ENCODE results near the gene CHCHD3. TPM values are rescaled to one million over a fixed set of nuclear protein-coding genes. Genes with fewer than 3 reads are reported as not detected.

The CHCHD3 gene
- total and polyA plus RNA-seq, 4 donors = 20.1 to 78.0 (median 46.9) TPM

GRCh38 chr7:132988117-132988516 lies 93.8 kb downstream of the CHCHD3 start:
- no peak for DNase-seq
- no peak for TF ChIP-seq CTCF (IDR thresholded peaks at IDR 0.05; ENCODE audit: control extremely low read depth, extremely low read depth)
- Histone ChIP-seq H3K4me3 (no peak overlapping the region), H3K27ac (ENCODE audit: low read depth in 1 of 2, low read length in 1 of 2) (no peak overlapping the region), H3K9me3 (ENCODE audit: control insufficient read depth in 4 of 4, insufficient read depth in 3 of 4, low read length in 3 of 4) (no peaks in the 10 kb centered on the region), H3K36me3 (ENCODE audit: control insufficient read depth in 4 of 4, insufficient read depth in 4 of 4, low read length in 4 of 4) (no peaks in the 10 kb centered on the region), H3K4me1 (ENCODE audit: control insufficient read depth in 5 of 5, insufficient read depth in 5 of 5, low read length in 5 of 5) (peaks cover 0 to 15% (median 0%) of the 10 kb centered on the region in 5 donors), H3K9ac (ENCODE audit: insufficient read depth in 1 of 2, low read length in 2 of 2) (no peak overlapping the region), H3K27me3 (ENCODE audit: control insufficient read depth in 3 of 3, insufficient read depth in 3 of 3, low read length in 2 of 3) (no peaks in the 10 kb centered on the region)
- 96 to 97% methylated on average over 1 of the region's 1 CpG for WGBS, 2 donors
- ATAC-seq (ENCODE audit: insufficient read depth, low FRiP score) = no peak

GRCh38 chr7:132980402-132980801 lies 101.5 kb downstream of the CHCHD3 start:
- Histone ChIP-seq H3K9ac (ENCODE audit: insufficient read depth in 1 of 2, low read length in 2 of 2) (no peak overlapping the region), H3K36me3 (ENCODE audit: control insufficient read depth in 4 of 4, insufficient read depth in 4 of 4, low read length in 4 of 4) (no peaks in the 10 kb centered on the region), H3K27ac (ENCODE audit: low read depth in 1 of 2, low read length in 1 of 2) (no peak overlapping the region), H3K27me3 (ENCODE audit: control insufficient read depth in 3 of 3, insufficient read depth in 3 of 3, low read length in 2 of 3) (no peaks in the 10 kb centered on the region), H3K9me3 (ENCODE audit: control insufficient read depth in 4 of 4, insufficient read depth in 3 of 4, low read length in 3 of 4) (no peaks in the 10 kb centered on the region), H3K4me1 (ENCODE audit: control insufficient read depth in 5 of 5, insufficient read depth in 5 of 5, low read length in 5 of 5) (peaks cover 0 to 5% (median 0%) of the 10 kb centered on the region in 5 donors), H3K4me3 (no peak overlapping the region)
- TF ChIP-seq CTCF (IDR thresholded peaks at IDR 0.05; ENCODE audit: control extremely low read depth, extremely low read depth) = no peak
- ATAC-seq (ENCODE audit: insufficient read depth, low FRiP score) = no peak
- 93 to 97% methylated on average over 1 of the region's 1 CpG for WGBS, 2 donors
- DNase-seq = no peak

GRCh38 chr7:132979524-132979923 lies 102.4 kb downstream of the CHCHD3 start:
- TF ChIP-seq CTCF (IDR thresholded peaks at IDR 0.05; ENCODE audit: control extremely low read depth, extremely low read depth) = no peak
- DNase-seq (no peak), ATAC-seq (ENCODE audit: insufficient read depth, low FRiP score) (no peak)

GRCh38 chr7:132977234-132977633 lies 104.7 kb downstream of the CHCHD3 start:
- WGBS, 2 donors = 85 to 95% methylated on average over 1 of the region's 1 CpG
- no peak overlapping the region for H3K4me3 ChIP-seq
- H3K4me1 ChIP-seq (ENCODE audit: control insufficient read depth in 5 of 5, insufficient read depth in 5 of 5, low read length in 5 of 5) = peaks cover 0 to 5% (median 0%) of the 10 kb centered on the region in 5 donors
- H3K36me3 ChIP-seq (ENCODE audit: control insufficient read depth in 4 of 4, insufficient read depth in 4 of 4, low read length in 4 of 4) = peaks cover 0 to 9% (median 0%) of the 10 kb centered on the region in 4 donors
- no peaks in the 10 kb centered on the region for H3K9me3 ChIP-seq (ENCODE audit: control insufficient read depth in 4 of 4, insufficient read depth in 3 of 4, low read length in 3 of 4)
- ATAC-seq (ENCODE audit: insufficient read depth, low FRiP score) (no peak), DNase-seq (no peak)
- no peak overlapping the region for H3K9ac ChIP-seq (ENCODE audit: insufficient read depth in 1 of 2, low read length in 2 of 2)
- H3K27ac ChIP-seq (ENCODE audit: low read depth in 1 of 2, low read length in 1 of 2) = no peak overlapping the region
- no peaks in the 10 kb centered on the region for H3K27me3 ChIP-seq (ENCODE audit: control insufficient read depth in 3 of 3, insufficient read depth in 3 of 3, low read length in 2 of 3)
- TF ChIP-seq CTCF (IDR thresholded peaks at IDR 0.05; ENCODE audit: control extremely low read depth, extremely low read depth) = no peak

More at GRCh38 chr7:132979524-132979923, 102.4 kb downstream of the CHCHD3 start:
- Histone ChIP-seq H3K27ac (ENCODE audit: low read depth in 1 of 2, low read length in 1 of 2) (no peak overlapping the region), H3K9me3 (ENCODE audit: control insufficient read depth in 4 of 4, insufficient read depth in 3 of 4, low read length in 3 of 4) (no peaks in the 10 kb centered on the region), H3K9ac (ENCODE audit: insufficient read depth in 1 of 2, low read length in 2 of 2) (no peak overlapping the region), H3K4me3 (no peak overlapping the region), H3K4me1 (ENCODE audit: control insufficient read depth in 5 of 5, insufficient read depth in 5 of 5, low read length in 5 of 5) (peaks cover 0 to 5% (median 0%) of the 10 kb centered on the region in 5 donors), H3K27me3 (ENCODE audit: control insufficient read depth in 3 of 3, insufficient read depth in 3 of 3, low read length in 2 of 3) (no peaks in the 10 kb centered on the region), H3K36me3 (ENCODE audit: control insufficient read depth in 4 of 4, insufficient read depth in 4 of 4, low read length in 4 of 4) (no peaks in the 10 kb centered on the region)

Measured in lung (tissue), 12 donors.